BE2C (cell line): ENCODE data around the gene JDP2.

Experiments
- DNase-seq: peaks from one replicate; pipeline ENCODE4 v3.0.0-alpha.2; 2020
- H3K27me3 ChIP-seq: fragments of 250-450 bp; sonication (Bioruptor Pico); 2 replicates; pipeline ENCODE4 v1.5.1; 2020; ENCODE audit warnings: mild to moderate bottlenecking
- H3K36me3 ChIP-seq: fragments of 250-450 bp; sonication (Bioruptor Pico); 2 replicates; pipeline ENCODE4 v1.5.1; 2020; ENCODE audit warnings: mild to moderate bottlenecking
- H3K4me1 ChIP-seq: fragments of 250-450 bp; sonication (Bioruptor Pico); 2 replicates; pipeline ENCODE4 v1.5.1; 2020
- H3K4me3 ChIP-seq: 2 replicates; pipeline ENCODE4 v1.5.1; 2011; ENCODE audit warnings: low read depth, low read length
- H3K9me3 ChIP-seq: fragments of 250-450 bp; sonication (Bioruptor Pico); 2 replicates; pipeline ENCODE4 v1.5.1; 2020
- CTCF ChIP-seq: IDR thresholded peaks from 2 replicates; pipeline ENCODE4 v1.5.1; 2012; ENCODE audit warnings: mild to moderate bottlenecking, low read depth, low read length

The JDP2 gene

DNA sequence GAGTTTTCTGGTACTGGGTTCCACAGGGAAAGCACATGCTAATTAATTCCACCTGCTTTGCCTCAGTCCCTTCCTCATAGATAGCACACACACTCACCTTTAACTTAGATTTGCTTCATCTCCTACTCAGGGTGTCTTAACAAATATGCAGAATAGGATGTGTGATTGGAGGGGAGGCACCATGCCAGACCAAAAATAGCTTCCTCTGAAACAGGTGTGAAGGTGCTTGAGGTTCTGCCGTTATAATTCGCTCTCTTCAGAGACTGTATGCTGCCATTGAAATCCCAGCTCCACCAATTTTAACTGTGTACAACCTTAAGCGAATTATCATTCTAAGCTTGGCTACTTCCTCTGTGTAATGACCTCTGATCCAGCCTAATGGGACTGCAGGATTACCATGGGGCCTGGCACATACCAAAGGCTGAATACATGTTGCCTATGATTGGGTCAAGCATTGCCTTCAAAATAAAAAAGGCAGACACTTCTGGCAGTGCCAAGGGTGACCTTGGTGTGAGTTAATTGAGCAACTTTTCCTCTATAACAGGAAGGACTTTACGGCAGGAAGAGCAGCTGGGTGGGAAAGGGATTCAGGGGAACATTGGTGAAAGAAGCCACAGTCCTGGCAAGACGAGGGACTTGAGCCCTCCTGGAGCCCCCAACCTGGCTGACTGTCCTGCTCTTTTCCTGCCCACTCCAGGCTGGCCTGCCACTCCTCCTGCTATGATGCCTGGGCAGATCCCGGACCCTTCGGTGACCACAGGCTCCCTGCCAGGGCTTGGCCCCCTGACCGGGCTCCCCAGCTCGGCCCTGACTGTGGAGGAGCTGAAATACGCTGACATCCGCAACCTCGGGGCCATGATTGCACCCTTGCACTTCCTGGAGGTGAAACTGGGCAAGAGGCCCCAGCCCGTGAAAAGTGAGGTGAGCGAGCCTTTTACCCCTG is 9.7 kb downstream of the JDP2 start:
- H3K36me3 ChIP-seq: no peaks in the 10 kb centered on the region
- no peak for TF ChIP-seq CTCF
- H3K4me3 ChIP-seq: no peak overlapping the region
- no peak for DNase-seq
- H3K27me3 ChIP-seq: no peaks in the 10 kb centered on the region
- H3K4me1 ChIP-seq: peaks cover 6% of the 10 kb centered on the region
- no peaks in the 10 kb centered on the region for H3K9me3 ChIP-seq

DNA sequence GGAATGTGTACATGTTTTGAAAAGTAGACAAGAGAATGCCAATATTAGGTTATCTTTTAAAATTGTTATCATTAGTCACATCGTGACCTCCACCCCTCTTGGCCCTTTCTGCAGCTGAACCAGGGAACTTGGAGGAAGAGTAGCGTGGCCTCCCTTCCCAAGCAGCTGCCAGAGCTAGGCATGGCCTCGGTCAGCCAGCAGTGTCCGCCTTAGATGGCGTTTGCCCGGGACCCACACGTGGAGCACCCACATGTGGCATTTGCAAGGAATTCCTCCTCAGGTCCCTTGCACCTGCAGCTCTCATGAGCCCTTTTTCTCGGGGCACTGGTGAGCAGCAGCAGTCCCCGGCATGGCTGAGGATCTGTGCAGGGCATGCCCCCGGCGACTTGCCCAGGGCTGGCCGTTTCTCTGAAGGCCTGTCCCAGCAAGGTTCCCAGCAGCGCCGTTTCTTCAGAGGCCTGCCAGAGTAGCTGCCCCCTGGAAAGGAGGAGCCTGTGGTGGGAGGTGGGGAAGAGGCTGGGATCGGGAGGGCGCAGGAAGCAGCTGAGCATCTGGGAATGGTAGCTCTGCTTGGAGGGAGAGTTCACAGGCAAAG is 10.8 kb downstream of the JDP2 start:
- no peak for TF ChIP-seq CTCF
- no peaks in the 10 kb centered on the region for H3K27me3 ChIP-seq
- H3K36me3 ChIP-seq: no peaks in the 10 kb centered on the region
- H3K4me1 ChIP-seq: peaks cover 6% of the 10 kb centered on the region
- H3K4me3 ChIP-seq: no peak overlapping the region
- H3K9me3 ChIP-seq: no peaks in the 10 kb centered on the region
- no peak for DNase-seq

DNA sequence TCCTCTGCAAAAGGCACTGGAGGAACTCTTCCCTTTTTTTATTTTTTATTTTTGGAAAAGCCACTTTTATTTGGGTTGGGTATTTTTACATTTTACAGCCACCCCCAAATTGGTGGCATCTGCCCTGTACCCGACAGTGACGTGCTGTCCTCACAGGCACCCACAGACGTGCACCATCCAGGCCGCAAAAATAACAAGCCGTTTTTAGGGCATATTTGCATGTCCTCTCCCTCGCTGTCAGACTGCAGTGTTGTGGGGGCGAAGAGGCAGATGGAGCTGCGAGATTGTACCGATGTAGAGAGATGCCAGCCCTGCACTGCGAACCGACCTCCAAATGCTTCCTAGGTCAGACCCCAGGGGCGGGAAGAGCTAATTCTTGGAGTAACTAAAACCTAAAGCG is 12.2 kb downstream of the JDP2 start:
- Histone ChIP-seq H3K36me3 (no peaks in the 10 kb centered on the region), H3K27me3 (no peaks in the 10 kb centered on the region), H3K4me3 (no peak overlapping the region), H3K4me1 (no peaks in the 10 kb centered on the region; the same call in 1 of the 2 replicates), H3K9me3 (no peaks in the 10 kb centered on the region; the same call in 1 of the 2 replicates)
- no peak for DNase-seq
- TF ChIP-seq CTCF: no peak

- no peak for DNase-seq
- no peak overlapping the region for H3K4me3 ChIP-seq
- H3K9me3 ChIP-seq: no peaks in the 10 kb centered on the region; the same call in 1 of the 2 replicates
- H3K36me3 ChIP-seq: no peaks in the 10 kb centered on the region
- no peak for TF ChIP-seq CTCF
- H3K27me3 ChIP-seq: no peaks in the 10 kb centered on the region
- no peaks in the 10 kb centered on the region for H3K4me1 ChIP-seq
These were observed 13.1 kb downstream of the JDP2 start for GRCh38 chr14:75440733-75441477.

- Histone ChIP-seq H3K4me1 (no peaks in the 10 kb centered on the region), H3K4me3 (no peak overlapping the region), H3K27me3 (no peaks in the 10 kb centered on the region), H3K9me3 (no peaks in the 10 kb centered on the region; the same call in 1 of the 2 replicates), H3K36me3 (no peaks in the 10 kb centered on the region)
- no peak for DNase-seq
- no peak for TF ChIP-seq CTCF
These were observed 13.9 kb downstream of the JDP2 start for GRCh38 chr14:75441728-75442127.
